GM18502 (cell line): ENCODE results near the gene SLAMF7.

Source experiments
- ATAC-seq: cut with Tn5 transposase; IDR thresholded peaks from one replicate; pipeline ENCODE4 v1.9.1; 2021; ENCODE audit warnings: mild to moderate bottlenecking; ENCODE audit not compliant: unreplicated experiment, poor library complexity

Gene SLAMF7

GRCh38 chr1:160797271-160797709, 58.2 kb downstream of the SLAMF7 start:
- ATAC-seq = no peak

- no peak for ATAC-seq
Observed at GRCh38 chr1:160797861-160798273, 58.8 kb downstream of the SLAMF7 start.

- ATAC-seq = no peak
Observed at GRCh38 chr1:160798439-160798838, 59.4 kb downstream of the SLAMF7 start.

GRCh38 chr1:160799641-160800040, 60.6 kb downstream of the SLAMF7 start:
- no peak for ATAC-seq

- ATAC-seq = no peak
Observed at GRCh38 chr1:160800142-160800541, 61.1 kb downstream of the SLAMF7 start.

GRCh38 chr1:160800645-160801408, 61.8 kb downstream of the SLAMF7 start:
- ATAC-seq = no peak

GRCh38 chr1:160801836-160802580, 63.0 kb downstream of the SLAMF7 start:
- no peak for ATAC-seq
